Astrocyte (in vitro differentiated cells and primary cell): ENCODE data around the gene DGKG. TPM values are rescaled to one million over a fixed set of nuclear protein-coding genes. Genes with fewer than 3 reads are reported as not detected.

ENCODE experiments used
- DNase-seq: peaks from one replicate; pipeline ENCODE4 v3.0.0-alpha.2; 2010; ENCODE audit warnings: low read depth
- FAIRE-seq: peaks from 2 replicates; lab custom pipeline; 2011; peaks lifted over from hg19 to GRCh38; lab: Jason Lieb, UNC
- H2AFZ ChIP-seq: 2 replicates; pipeline ENCODE4 v1.6.0; 2012; ENCODE audit warnings: low read depth, low read length, inconsistent platforms
- H3K27ac ChIP-seq: 2 replicates; pipeline ENCODE4 v1.5.1; 2011; ENCODE audit warnings: low read depth, low read length, inconsistent platforms
- H3K27me3 ChIP-seq: 2 replicates; pipeline ENCODE4 v1.6.0; 2011; ENCODE audit warnings: low read length, inconsistent platforms; ENCODE audit not compliant: insufficient read depth
- H3K36me3 ChIP-seq: 2 replicates; pipeline ENCODE4 v1.5.1; 2011; ENCODE audit warnings: low read length, inconsistent platforms; ENCODE audit not compliant: insufficient read depth
- H3K4me1 ChIP-seq: 2 replicates; pipeline ENCODE4 v1.5.1; 2011; ENCODE audit warnings: low read length, inconsistent platforms; ENCODE audit not compliant: insufficient read depth
- H3K4me2 ChIP-seq: 2 replicates; pipeline ENCODE4 v1.6.0; 2012; ENCODE audit warnings: low read length, inconsistent platforms
- H3K4me3 ChIP-seq: 2 replicates; pipeline ENCODE4 v1.5.1; 2011; ENCODE audit warnings: low read depth, mild to moderate bottlenecking, low read length, inconsistent platforms; ENCODE audit not compliant: insufficient read depth
- H3K79me2 ChIP-seq: 2 replicates; pipeline ENCODE4 v1.6.0; 2012; ENCODE audit warnings: mild to moderate bottlenecking, low read length, inconsistent platforms; ENCODE audit not compliant: insufficient read depth
- H3K9ac ChIP-seq: 2 replicates; pipeline ENCODE4 v1.6.0; 2012; ENCODE audit warnings: mild to moderate bottlenecking, low read length, inconsistent platforms
- H3K9me3 ChIP-seq: 2 replicates; pipeline ENCODE4 v1.5.1; 2012; ENCODE audit warnings: low read depth, mild to moderate bottlenecking, low read length, inconsistent platforms; ENCODE audit not compliant: insufficient read depth
- H4K20me1 ChIP-seq: 2 replicates; pipeline ENCODE4 v1.6.0; 2012; ENCODE audit warnings: low read length, inconsistent platforms; ENCODE audit not compliant: insufficient read depth
- H3K27ac Mint-ChIP-seq: one replicate; pipeline ENCODE4 v1.8.0; 2021; ENCODE audit warnings: mild to moderate bottlenecking, mixed read lengths; ENCODE audit not compliant: unreplicated experiment
- H3K27me3 Mint-ChIP-seq: one replicate; pipeline ENCODE4 v1.8.0; 2021; ENCODE audit warnings: low read depth, mixed read lengths; ENCODE audit not compliant: unreplicated experiment
- H3K36me3 Mint-ChIP-seq: one replicate; pipeline ENCODE4 v1.8.0; 2021; ENCODE audit warnings: low read depth, mixed read lengths; ENCODE audit not compliant: unreplicated experiment
- H3K4me1 Mint-ChIP-seq: one replicate; pipeline ENCODE4 v1.8.0; 2021; ENCODE audit warnings: low read depth, mixed read lengths; ENCODE audit not compliant: unreplicated experiment
- H3K4me3 Mint-ChIP-seq: one replicate; pipeline ENCODE4 v1.8.0; 2021; ENCODE audit warnings: mild to moderate bottlenecking, moderate library complexity, mixed read lengths; ENCODE audit not compliant: unreplicated experiment
- H3K9me3 Mint-ChIP-seq: one replicate; pipeline ENCODE4 v1.8.0; 2021; ENCODE audit warnings: mild to moderate bottlenecking, mixed read lengths; ENCODE audit not compliant: unreplicated experiment
- CTCF ChIP-seq: IDR thresholded peaks from 2 replicates; pipeline ENCODE4 v1.5.1; 2011; ENCODE audit warnings: low read depth, mild to moderate bottlenecking, inconsistent platforms, low read length, moderate library complexity; ENCODE audit not compliant: insufficient read depth
- EZH2 ChIP-seq: IDR thresholded peaks from 2 replicates; pipeline ENCODE4 v1.6.1; 2012; ENCODE audit warnings: mild to moderate bottlenecking, low read length, inconsistent platforms; ENCODE audit not compliant: insufficient read depth
- total RNA-seq: library from RNA; stranded (reverse); gene quantifications from 2 replicates; pipeline ENCODE4 v1.2.1, GENCODE V29; 2021

The DGKG gene
- total RNA-seq, 1 donor from 2014 or later, result 0.64 TPM

- FAIRE-seq, result no peak
- Mint-ChIP-seq H3K27me3 (peaks cover 72% of the 10 kb centered on the region), H3K27ac (peak overlapping the region; percentile 50)
These were observed 954 bp upstream of the DGKG start for GRCh38 chr3:186362988-186363387.

GRCh38 chr3:186362537-186362842, 456 bp upstream of the DGKG start:
- H4K20me1 ChIP-seq, result no peaks in the 10 kb centered on the region
- no peak overlapping the region for H3K9ac ChIP-seq
- TF ChIP-seq EZH2, result no peak
- no peak for TF ChIP-seq CTCF
- H3K4me3 ChIP-seq, result peak overlapping the region; percentile 44
- peaks cover 19% of the 10 kb centered on the region for H3K4me1 ChIP-seq
- Mint-ChIP-seq H3K9me3 (peaks cover 2% of the 10 kb centered on the region), H3K4me3 (peak overlapping the region; percentile 74), H3K36me3 (no peaks in the 10 kb centered on the region), H3K27me3 (peaks cover 71% of the 10 kb centered on the region), H3K27ac (no peak overlapping the region), H3K4me1 (peaks cover 15% of the 10 kb centered on the region)
- H3K79me2 ChIP-seq, result no peaks in the 10 kb centered on the region
- H3K9me3 ChIP-seq, result no peaks in the 10 kb centered on the region
- H3K4me2 ChIP-seq, result peak overlapping the region; percentile 86
- no peak overlapping the region for H3K27ac ChIP-seq
- H3K36me3 ChIP-seq, result no peaks in the 10 kb centered on the region
- DNase-seq, result no peak
- H2AFZ ChIP-seq, result peak overlapping the region; percentile 71
- no peak for FAIRE-seq
- H3K27me3 ChIP-seq, result peaks cover 51% of the 10 kb centered on the region

More at GRCh38 chr3:186362988-186363387, 954 bp upstream of the DGKG start:
- Histone ChIP-seq H3K79me2 (no peaks in the 10 kb centered on the region), H3K9me3 (no peaks in the 10 kb centered on the region), H3K4me2 (peak overlapping the region; percentile 86), H3K27me3 (peaks cover 56% of the 10 kb centered on the region), H2AFZ (no peak overlapping the region), H3K36me3 (no peaks in the 10 kb centered on the region), H3K4me1 (peaks cover 19% of the 10 kb centered on the region), H3K4me3 (no peak overlapping the region), H3K9ac (no peak overlapping the region), H4K20me1 (no peaks in the 10 kb centered on the region), H3K27ac (no peak overlapping the region)
- H3K4me1 Mint-ChIP-seq, result peaks cover 15% of the 10 kb centered on the region
- peak; percentile 47 for DNase-seq
- no peaks in the 10 kb centered on the region for H3K36me3 Mint-ChIP-seq
- peaks cover 2% of the 10 kb centered on the region for H3K9me3 Mint-ChIP-seq
- TF ChIP-seq CTCF, result no peak
- no peak for TF ChIP-seq EZH2
- H3K4me3 Mint-ChIP-seq, result peak overlapping the region; percentile 61

GRCh38 chr3:186361246-186361761, 730 bp downstream of the DGKG start:
- peaks cover 71% of the 10 kb centered on the region for H3K27me3 Mint-ChIP-seq
- H3K79me2 ChIP-seq, result no peaks in the 10 kb centered on the region
- peak overlapping the region; percentile 36 for H3K4me3 Mint-ChIP-seq
- H3K4me2 ChIP-seq, result peak overlapping the region; percentile 86
- H3K27me3 ChIP-seq, result peaks cover 44% of the 10 kb centered on the region
- H3K4me3 ChIP-seq, result peak overlapping the region; percentile 44
- no peak overlapping the region for H3K27ac Mint-ChIP-seq
- no peaks in the 10 kb centered on the region for H3K36me3 ChIP-seq
- no peaks in the 10 kb centered on the region for H4K20me1 ChIP-seq
- no peak overlapping the region for H3K27ac ChIP-seq
- peaks cover 19% of the 10 kb centered on the region for H3K4me1 ChIP-seq
- FAIRE-seq (no peak), DNase-seq (no peak)
- TF ChIP-seq CTCF, result no peak
- no peak for TF ChIP-seq EZH2
- H2AFZ ChIP-seq, result peak overlapping the region; percentile 71
- H3K4me1 Mint-ChIP-seq, result peaks cover 15% of the 10 kb centered on the region
- no peak overlapping the region for H3K9ac ChIP-seq
- H3K9me3 ChIP-seq, result no peaks in the 10 kb centered on the region
- H3K9me3 Mint-ChIP-seq, result peaks cover 2% of the 10 kb centered on the region
- no peaks in the 10 kb centered on the region for H3K36me3 Mint-ChIP-seq
